Measurements from ENCODE around the gene DDX1.

Gene DDX1

DNA sequence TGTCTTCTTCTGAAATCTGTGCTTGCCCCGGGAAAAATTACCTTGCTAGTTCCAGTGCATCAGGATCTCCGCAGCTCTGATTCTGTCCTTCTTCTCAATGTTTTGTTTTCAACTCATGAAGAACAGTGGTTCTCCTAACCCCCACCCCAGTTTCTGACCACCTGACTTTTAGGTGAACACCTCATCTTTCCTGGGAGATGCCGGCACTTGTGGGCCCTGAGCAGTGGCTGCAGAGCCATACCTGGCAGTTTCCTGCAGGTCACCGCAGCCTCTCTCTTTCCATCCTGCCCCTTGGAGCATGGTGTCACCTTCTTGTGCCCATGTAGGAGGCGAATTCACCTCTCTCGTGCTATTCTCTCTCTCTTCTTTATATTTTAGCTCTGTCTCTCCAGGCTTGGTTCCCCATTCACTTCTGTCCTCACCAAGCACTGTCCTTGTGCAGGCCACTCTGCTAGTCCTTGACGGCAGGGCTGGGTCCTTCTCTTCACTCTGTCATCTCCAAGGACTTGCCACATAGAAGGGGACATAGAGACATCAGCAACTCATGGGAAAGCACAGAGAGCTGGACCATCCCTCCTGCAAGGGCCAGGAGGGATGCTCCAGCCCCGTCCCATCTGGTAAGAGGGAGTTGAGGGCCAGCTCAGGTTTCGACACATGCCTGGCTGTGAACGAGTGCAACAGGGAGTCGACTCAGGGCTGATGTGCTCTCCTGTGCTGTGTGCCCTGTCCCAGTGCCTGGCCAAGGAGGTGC, 59.1 kb downstream of the DDX1 start:
- in situ Hi-C loops (cut with HindIII; ENCODE audit: low sequenced_read_pairs): no loop called here
- H3K4me3 ChIP-seq (ENCODE audit: low read depth, low read length): no peak overlapping the region
- TF ChIP-seq, protein P1, sequence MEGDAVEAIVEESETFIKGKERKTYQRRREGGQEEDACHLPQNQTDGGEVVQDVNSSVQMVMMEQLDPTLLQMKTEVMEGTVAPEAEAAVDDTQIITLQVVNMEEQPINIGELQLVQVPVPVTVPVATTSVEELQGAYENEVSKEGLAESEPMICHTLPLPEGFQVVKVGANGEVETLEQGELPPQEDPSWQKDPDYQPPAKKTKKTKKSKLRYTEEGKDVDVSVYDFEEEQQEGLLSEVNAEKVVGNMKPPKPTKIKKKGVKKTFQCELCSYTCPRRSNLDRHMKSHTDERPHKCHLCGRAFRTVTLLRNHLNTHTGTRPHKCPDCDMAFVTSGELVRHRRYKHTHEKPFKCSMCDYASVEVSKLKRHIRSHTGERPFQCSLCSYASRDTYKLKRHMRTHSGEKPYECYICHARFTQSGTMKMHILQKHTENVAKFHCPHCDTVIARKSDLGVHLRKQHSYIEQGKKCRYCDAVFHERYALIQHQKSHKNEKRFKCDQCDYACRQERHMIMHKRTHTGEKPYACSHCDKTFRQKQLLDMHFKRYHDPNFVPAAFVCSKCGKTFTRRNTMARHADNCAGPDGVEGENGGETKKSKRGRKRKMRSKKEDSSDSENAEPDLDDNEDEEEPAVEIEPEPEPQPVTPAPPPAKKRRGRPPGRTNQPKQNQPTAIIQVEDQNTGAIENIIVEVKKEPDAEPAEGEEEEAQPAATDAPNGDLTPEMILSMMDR (IDR thresholded peaks at IDR 0.05; ENCODE audit: low read depth, low read length): no peak
- DNase-seq (ENCODE audit: low read depth, low spot score): no peak

DNA sequence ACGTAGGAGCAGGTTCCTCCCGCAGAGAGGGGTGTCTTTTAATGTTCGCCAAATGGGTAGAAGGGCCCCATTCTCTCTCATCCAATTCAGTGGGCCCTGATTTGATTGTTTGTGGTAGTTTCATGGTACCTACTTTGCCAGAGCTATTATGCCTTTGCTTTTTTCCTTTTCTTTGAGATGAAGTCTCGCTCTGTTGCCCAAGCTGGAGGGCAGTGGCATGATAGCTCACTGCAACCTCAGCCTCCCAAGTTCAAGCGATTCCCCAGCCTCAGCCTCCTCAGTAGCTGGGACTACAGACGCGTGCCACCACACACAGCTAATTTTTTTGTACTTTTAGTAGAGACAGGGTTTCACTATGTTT, 59.7 kb downstream of the DDX1 start:
- no peak for DNase-seq (ENCODE audit: low read depth, low spot score)
- H3K4me3 ChIP-seq (ENCODE audit: low read depth, low read length): no peak overlapping the region
- in situ Hi-C loops (cut with HindIII; ENCODE audit: low sequenced_read_pairs): no loop called here
- TF ChIP-seq, protein P1 (IDR thresholded peaks at IDR 0.05; ENCODE audit: low read depth, low read length): no peak

DNA sequence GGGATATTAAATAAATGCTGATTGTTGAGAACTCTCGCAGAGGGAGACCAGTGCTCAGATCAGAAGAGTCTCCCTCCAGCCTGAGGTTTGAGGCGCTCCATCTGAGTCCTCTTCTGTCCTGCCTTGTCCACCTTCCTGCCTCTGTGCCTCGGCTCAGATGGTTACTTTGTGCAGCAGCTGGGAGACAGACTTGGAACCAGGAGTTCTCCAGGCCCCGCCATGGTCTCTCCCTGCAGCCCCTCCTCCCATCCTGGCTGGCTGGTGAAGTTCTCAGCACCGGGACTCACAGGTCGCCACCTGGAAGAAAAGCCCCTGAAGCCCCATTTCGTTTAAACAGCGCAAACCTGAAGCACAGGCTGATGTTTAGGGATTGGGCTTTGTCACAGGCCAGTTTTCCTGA, 60.6 kb downstream of the DDX1 start:
- H3K4me3 ChIP-seq (ENCODE audit: low read depth, low read length): no peak overlapping the region
- TF ChIP-seq, protein P1 (IDR thresholded peaks at IDR 0.05; ENCODE audit: low read depth, low read length): no peak
- in situ Hi-C loops (cut with HindIII; ENCODE audit: low sequenced_read_pairs): no loop called here
- no peak for DNase-seq (ENCODE audit: low read depth, low spot score)

DNA sequence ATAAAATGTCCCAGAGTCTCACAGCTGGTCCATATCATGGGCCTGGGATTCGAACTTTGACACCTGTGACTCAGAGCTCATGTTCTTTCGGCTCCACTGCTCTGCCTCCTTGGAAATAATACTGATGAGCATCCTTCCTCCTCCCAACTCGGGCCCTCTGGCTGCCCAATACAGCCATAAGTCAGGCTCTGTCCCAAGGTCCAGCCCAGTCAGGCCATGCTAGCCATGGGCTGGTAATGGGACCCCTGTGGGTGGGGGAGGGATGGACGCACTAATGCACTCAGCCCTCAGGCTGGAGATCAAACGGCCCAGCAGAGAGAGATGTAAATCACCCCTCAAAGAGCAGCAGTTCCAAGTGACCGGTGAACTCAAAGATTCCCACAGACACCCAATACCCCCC, 61.1 kb downstream of the DDX1 start:
- no peak for DNase-seq (ENCODE audit: low read depth, low spot score)
- no peak overlapping the region for H3K4me3 ChIP-seq (ENCODE audit: low read depth, low read length)
- TF ChIP-seq, protein P1 (IDR thresholded peaks at IDR 0.05; ENCODE audit: low read depth, low read length): no peak
- in situ Hi-C loops (cut with HindIII; ENCODE audit: low sequenced_read_pairs): no loop called here

DNA sequence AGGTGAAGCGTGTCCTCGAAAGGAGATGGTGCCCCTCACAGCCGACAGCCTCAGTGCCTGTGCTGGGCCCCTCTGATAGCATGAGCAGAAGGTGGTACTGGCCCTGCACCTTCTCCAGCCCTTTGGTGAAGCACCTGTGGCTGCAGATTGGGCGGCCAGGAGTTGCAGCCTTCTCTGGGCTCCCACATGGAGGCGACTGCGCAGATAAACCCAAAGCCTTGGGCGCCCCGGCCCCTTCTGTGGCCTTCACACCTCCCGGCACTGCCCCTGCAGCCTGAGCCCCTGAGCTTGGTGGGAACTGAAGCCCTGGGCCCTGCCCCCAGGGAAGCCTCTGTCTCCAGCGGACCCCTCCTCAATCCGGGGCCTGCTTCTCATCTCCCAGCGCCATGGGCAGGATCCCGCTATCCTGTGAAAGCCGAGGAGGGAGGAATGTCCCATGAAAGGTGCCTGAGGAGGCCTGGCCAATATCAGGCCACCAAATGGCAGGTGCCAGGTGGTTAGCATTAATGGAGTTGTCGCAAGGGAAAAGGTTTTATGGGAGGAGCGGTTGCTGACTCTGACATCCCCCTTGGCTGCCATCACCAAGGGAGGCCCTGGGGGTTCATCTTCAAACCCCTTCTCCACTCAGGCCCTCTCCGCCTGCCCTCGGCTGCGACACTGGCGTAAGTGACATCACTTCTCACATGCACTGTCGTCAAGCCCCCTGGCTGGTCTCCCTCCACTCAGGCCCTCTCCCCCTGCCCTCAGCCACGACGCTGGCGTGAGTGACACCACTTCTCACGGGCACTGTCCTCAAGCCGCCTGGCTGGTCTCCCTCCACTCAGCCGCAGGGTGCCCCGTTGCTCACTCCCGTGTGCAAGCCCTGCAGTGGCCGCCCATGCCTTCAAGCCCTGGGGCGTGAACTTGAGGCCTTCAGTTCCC, 62.4 kb downstream of the DDX1 start:
- no peak overlapping the region for H3K4me3 ChIP-seq (ENCODE audit: low read depth, low read length)
- DNase-seq (ENCODE audit: low read depth, low spot score): no peak
- TF ChIP-seq, protein P1 (IDR thresholded peaks at IDR 0.05; ENCODE audit: low read depth, low read length): no peak
- in situ Hi-C loops (cut with HindIII; ENCODE audit: low sequenced_read_pairs): no loop called here

DNA sequence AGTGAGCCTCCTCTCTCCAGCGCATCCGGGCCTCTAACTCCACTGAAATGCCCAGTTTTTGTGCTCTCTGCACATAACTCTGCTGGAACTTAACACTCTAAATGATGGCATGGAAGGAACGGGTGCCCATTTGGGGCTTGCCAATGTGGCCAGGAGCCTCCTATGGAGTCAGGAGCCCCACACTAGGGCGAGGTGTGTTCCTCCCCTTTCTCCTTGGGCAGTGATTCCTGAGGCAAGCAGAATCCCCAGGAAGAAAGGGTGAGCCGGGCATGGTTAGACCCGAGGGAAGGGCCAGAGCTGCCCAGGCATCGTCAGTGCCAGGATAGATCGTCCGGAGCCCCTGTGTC, 63.0 kb downstream of the DDX1 start:
- H3K4me3 ChIP-seq (ENCODE audit: low read depth, low read length): no peak overlapping the region
- in situ Hi-C loops (cut with HindIII; ENCODE audit: low sequenced_read_pairs): no loop called here
- TF ChIP-seq, protein P1 (IDR thresholded peaks at IDR 0.05; ENCODE audit: low read depth, low read length): no peak
- no peak for DNase-seq (ENCODE audit: low read depth, low spot score)
